H9 (cell line): ENCODE data around the gene GCN1. TPM values are rescaled to one million over a fixed set of nuclear protein-coding genes. Genes with fewer than 3 reads are reported as not detected.

Source experiments
- DNase-seq: peaks from one replicate; pipeline ENCODE4 v3.0.0-alpha.2; 2017
- H2AFZ ChIP-seq: one replicate; pipeline ENCODE4 v1.6.1; 2013; ENCODE audit warnings: mild to moderate bottlenecking, low read length, control low read depth, moderate library complexity
- H2AK5ac ChIP-seq: 2 replicates; pipeline ENCODE4 v1.6.1; 2013; ENCODE audit warnings: low read length, control low read depth, mixed read lengths; ENCODE audit not compliant: insufficient read length
- H2BK120ac ChIP-seq: one replicate; pipeline ENCODE4 v1.6.1; 2013; ENCODE audit warnings: low read depth, mild to moderate bottlenecking, low read length, control low read depth, inconsistent platforms; ENCODE audit not compliant: poor library complexity, severe bottlenecking
- H2BK12ac ChIP-seq: 2 replicates; pipeline ENCODE4 v1.6.1; 2013; ENCODE audit warnings: low read length, control low read depth, mixed read lengths, low read depth; ENCODE audit not compliant: insufficient read length
- H2BK15ac ChIP-seq: 2 replicates; pipeline ENCODE4 v1.6.1; 2013; ENCODE audit warnings: low read depth, low read length, control low read depth
- H2BK20ac ChIP-seq: one replicate; pipeline ENCODE4 v1.6.1; 2013; ENCODE audit warnings: low read depth, mild to moderate bottlenecking, low read length, control low read depth, inconsistent platforms; ENCODE audit not compliant: poor library complexity, severe bottlenecking
- H2BK5ac ChIP-seq: 2 replicates; pipeline ENCODE4 v1.6.1; 2013; ENCODE audit warnings: low read length, control low read depth, mixed read lengths; ENCODE audit not compliant: insufficient read length
- H3K14ac ChIP-seq: 2 replicates; pipeline ENCODE4 v1.6.1; 2013; ENCODE audit warnings: low read length, control low read depth; ENCODE audit not compliant: insufficient read depth
- H3K18ac ChIP-seq: 2 replicates; pipeline ENCODE4 v1.6.1; 2013; ENCODE audit warnings: low read depth, mild to moderate bottlenecking, mixed read lengths, low read length, control low read depth; ENCODE audit not compliant: insufficient read length
- H3K23ac ChIP-seq: 2 replicates; pipeline ENCODE4 v1.6.1; 2013; ENCODE audit warnings: low read length, control low read depth, mixed read lengths, low read depth; ENCODE audit not compliant: insufficient read length
- H3K23me2 ChIP-seq: 2 replicates; pipeline ENCODE4 v1.6.1; 2013; ENCODE audit warnings: low read depth, mild to moderate bottlenecking, mixed read lengths, low read length, control low read depth; ENCODE audit not compliant: insufficient read length, poor library complexity, severe bottlenecking
- H3K27ac ChIP-seq: 2 replicates; pipeline ENCODE4 v1.5.1; 2013; ENCODE audit warnings: low read length, control low read depth, mixed read lengths, low read depth; ENCODE audit not compliant: insufficient read length
- H3K27me3 ChIP-seq: 2 replicates; pipeline ENCODE4 v1.6.1; 2013; ENCODE audit warnings: low read length, control low read depth, inconsistent platforms; ENCODE audit not compliant: insufficient read depth
- H3K4ac ChIP-seq: 2 replicates; pipeline ENCODE4 v1.6.1; 2013; ENCODE audit warnings: low read depth, mild to moderate bottlenecking, control low read depth, inconsistent platforms, low read length, moderate library complexity
- H3K4me1 ChIP-seq: 2 replicates; pipeline ENCODE4 v1.6.1; 2013; ENCODE audit warnings: low read length, control low read depth, inconsistent platforms; ENCODE audit not compliant: insufficient read depth
- H3K4me2 ChIP-seq: 2 replicates; pipeline ENCODE4 v1.6.1; 2013; ENCODE audit warnings: low read length, control low read depth, mixed read lengths; ENCODE audit not compliant: insufficient read length, insufficient read depth
- H3K56ac ChIP-seq: 2 replicates; pipeline ENCODE4 v1.6.1; 2013; ENCODE audit warnings: low read depth, mild to moderate bottlenecking, mixed read lengths, low read length, control low read depth; ENCODE audit not compliant: insufficient read length
- H3K79me1 ChIP-seq: 2 replicates; pipeline ENCODE4 v1.6.1; 2013; ENCODE audit warnings: low read depth, mild to moderate bottlenecking, moderate library complexity, low read length, control low read depth, inconsistent platforms; ENCODE audit not compliant: insufficient read depth, poor library complexity, severe bottlenecking
- H3K79me2 ChIP-seq: 2 replicates; pipeline ENCODE4 v1.6.1; 2013; ENCODE audit warnings: low read length, control low read depth, inconsistent platforms; ENCODE audit not compliant: insufficient read depth
- H3K9ac ChIP-seq: 2 replicates; pipeline ENCODE4 v1.6.1; 2013; ENCODE audit warnings: low read length, control low read depth, mixed read lengths; ENCODE audit not compliant: insufficient read length; ENCODE audit errors: extremely low read depth
- H3K9me3 ChIP-seq: one replicate; pipeline ENCODE4 v1.6.1; 2013; ENCODE audit warnings: low read depth, low read length, inconsistent platforms; ENCODE audit not compliant: control insufficient read depth
- H3T11ph ChIP-seq: one replicate; pipeline ENCODE4 v1.6.1; 2013; ENCODE audit warnings: mild to moderate bottlenecking, low read length, control low read depth, inconsistent platforms
- H4K20me1 ChIP-seq: one replicate; pipeline ENCODE4 v1.6.1; 2013; ENCODE audit not compliant: control insufficient read depth, insufficient read length, insufficient read depth
- H4K5ac ChIP-seq: 2 replicates; pipeline ENCODE4 v1.6.1; 2013; ENCODE audit warnings: low read depth, mild to moderate bottlenecking, mixed read lengths, low read length, control low read depth; ENCODE audit not compliant: insufficient read length
- H4K8ac ChIP-seq: replicated peaks from 2 replicates; pipeline ENCODE4 v1.6.1; 2013; ENCODE audit warnings: low read length, control low read depth, mixed read lengths, low read depth; ENCODE audit not compliant: insufficient read length
- H4K91ac ChIP-seq: 2 replicates; pipeline ENCODE4 v1.6.1; 2013; ENCODE audit warnings: low read depth, mild to moderate bottlenecking, moderate library complexity, mixed read lengths, low read length, control low read depth; ENCODE audit not compliant: insufficient read length
- H3K27ac Mint-ChIP-seq, 3 experiments: 2 replicates in 2 of 3; 3 replicates in 1 of 3; pipeline ENCODE4 v1.8.0; 2020 to 2021; ENCODE audit warnings: mixed read lengths in 3 of 3, mild to moderate bottlenecking in 1 of 3, moderate library complexity in 1 of 3
- H3K27me3 Mint-ChIP-seq: 2 replicates; pipeline ENCODE4 v1.8.0; 2021; ENCODE audit warnings: low read depth, mild to moderate bottlenecking, moderate library complexity, mixed read lengths
- H3K36me3 Mint-ChIP-seq, 3 experiments: 2 replicates in 2 of 3; 3 replicates in 1 of 3; pipeline ENCODE4 v1.8.0; 2020 to 2021; ENCODE audit warnings: low read depth in 3 of 3, mixed read lengths in 3 of 3; ENCODE audit not compliant: insufficient read depth in 1 of 3
- H3K4me1 Mint-ChIP-seq, 2 experiments: 2 replicates each; pipeline ENCODE4 v1.8.0; 2020; ENCODE audit warnings: mixed read lengths in 2 of 2
- H3K4me3 Mint-ChIP-seq, 2 experiments: 2 replicates in 1 of 2; 3 replicates in 1 of 2; pipeline ENCODE4 v1.8.0; 2020 to 2021; ENCODE audit warnings: mild to moderate bottlenecking in 2 of 2, mixed read lengths in 2 of 2, moderate library complexity in 1 of 2
- H3K9me3 Mint-ChIP-seq, 2 experiments: 2 replicates in 1 of 2; 3 replicates in 1 of 2; pipeline ENCODE4 v1.8.0; 2020; ENCODE audit warnings: mild to moderate bottlenecking in 2 of 2, mixed read lengths in 2 of 2, moderate library complexity in 1 of 2
- WGBS: extraction: QIAGEN DNeasy Blood & Tissue Kit; methylation state at CpG from one replicate; pipeline ENCODE4 v1.1.7; 2013; ENCODE audit warnings: missing lambda C conversion rate, low lambda C conversion rate, mixed read lengths; ENCODE audit not compliant: insufficient read length; ENCODE audit errors: extremely low coverage; 5-methylcytosine and 5-hydroxymethylcytosine counted together
- total RNA-seq: library from RNA; stranded (reverse); gene quantifications from 2 replicates; pipeline ENCODE4 v1.2.1, GENCODE V29; 2021
- TF ChIP-seq, protein P1 (sequence below): fragments of 200-600 bp; sonication (generic); conservative IDR thresholded peaks from 3 replicates; pipeline ENCODE4 v1.8.0; 2021; ENCODE audit warnings: antibody characterized with exemption, mild to moderate bottlenecking

Gene GCN1
- total RNA-seq, 1 experiment from 2014 or later, result 137 TPM

DNA sequence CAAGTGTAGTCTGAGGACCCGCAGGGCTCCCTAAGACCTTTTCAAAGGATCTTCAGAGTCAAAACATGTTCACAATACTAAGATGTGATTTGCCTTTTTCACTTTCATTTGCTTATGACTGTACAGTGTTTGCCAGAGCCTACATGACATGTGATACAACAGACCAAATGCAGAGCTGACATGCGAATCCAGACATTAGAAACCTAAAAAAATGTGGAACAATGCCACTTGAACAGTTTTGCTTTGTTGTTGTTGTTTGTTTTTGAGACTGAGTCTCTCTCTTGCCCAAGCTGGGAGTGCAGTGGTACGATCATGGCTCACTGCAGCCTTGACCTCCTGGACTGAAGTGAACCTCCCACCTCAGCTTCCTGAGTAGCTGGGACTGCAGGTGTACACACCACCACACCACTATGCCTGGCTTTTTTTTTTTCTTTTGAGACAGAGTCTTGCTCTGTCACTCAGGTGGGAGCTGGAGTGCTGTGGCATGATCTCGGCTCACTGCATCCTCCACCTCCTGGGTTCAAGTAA is 72.7 kb downstream of the GCN1 start:
- Histone ChIP-seq H4K91ac (no peak overlapping the region), H3K23me2 (peaks cover 6% of the 10 kb centered on the region), H4K5ac (no peak overlapping the region), H3K4ac (no peak overlapping the region), H2BK12ac (no peak overlapping the region), H3K4me2 (no peak overlapping the region), H4K20me1 (no peaks in the 10 kb centered on the region), H3K9me3 (no peaks in the 10 kb centered on the region), H2BK15ac (no peak overlapping the region), H3T11ph (no peak overlapping the region), H2BK120ac (no peak overlapping the region), H3K27ac (no peak overlapping the region), H2AFZ (no peak overlapping the region), H3K9ac (no peak overlapping the region), H4K8ac (no peak overlapping the region), H3K23ac (no peak overlapping the region), H3K79me1 (no peaks in the 10 kb centered on the region), H3K56ac (no peak overlapping the region), H3K14ac (no peak overlapping the region), H2AK5ac (no peak overlapping the region), H3K79me2 (no peaks in the 10 kb centered on the region), H2BK5ac (no peak overlapping the region), H2BK20ac (no peak overlapping the region), H3K18ac (no peak overlapping the region), H3K4me1 (peaks cover 1% of the 10 kb centered on the region; the same call in 1 of the 2 replicates), H3K27me3 (no peaks in the 10 kb centered on the region)
- Mint-ChIP-seq H3K9me3 (no peaks in the 10 kb centered on the region; a peak in 1 of 5 replicates), H3K4me1 (peaks cover 21% of the 10 kb centered on the region in 2 experiments), H3K27ac (peak overlapping the region in 2 of 3 experiments; percentile 10 to 14; a peak in 2 of 7 replicates), H3K27me3 (no peaks in the 10 kb centered on the region), H3K4me3 (no peak overlapping the region), H3K36me3 (peaks cover 3 to 15% (median 4%) of the 10 kb centered on the region in 3 experiments; a peak in 6 of 7 replicates)
- DNase-seq, result no peak
- TF ChIP-seq, protein P1, sequence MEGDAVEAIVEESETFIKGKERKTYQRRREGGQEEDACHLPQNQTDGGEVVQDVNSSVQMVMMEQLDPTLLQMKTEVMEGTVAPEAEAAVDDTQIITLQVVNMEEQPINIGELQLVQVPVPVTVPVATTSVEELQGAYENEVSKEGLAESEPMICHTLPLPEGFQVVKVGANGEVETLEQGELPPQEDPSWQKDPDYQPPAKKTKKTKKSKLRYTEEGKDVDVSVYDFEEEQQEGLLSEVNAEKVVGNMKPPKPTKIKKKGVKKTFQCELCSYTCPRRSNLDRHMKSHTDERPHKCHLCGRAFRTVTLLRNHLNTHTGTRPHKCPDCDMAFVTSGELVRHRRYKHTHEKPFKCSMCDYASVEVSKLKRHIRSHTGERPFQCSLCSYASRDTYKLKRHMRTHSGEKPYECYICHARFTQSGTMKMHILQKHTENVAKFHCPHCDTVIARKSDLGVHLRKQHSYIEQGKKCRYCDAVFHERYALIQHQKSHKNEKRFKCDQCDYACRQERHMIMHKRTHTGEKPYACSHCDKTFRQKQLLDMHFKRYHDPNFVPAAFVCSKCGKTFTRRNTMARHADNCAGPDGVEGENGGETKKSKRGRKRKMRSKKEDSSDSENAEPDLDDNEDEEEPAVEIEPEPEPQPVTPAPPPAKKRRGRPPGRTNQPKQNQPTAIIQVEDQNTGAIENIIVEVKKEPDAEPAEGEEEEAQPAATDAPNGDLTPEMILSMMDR, result no peak
- no CpG with 5 or more reads among the region's 4 CpGs for WGBS
